ENCODE results near the gene NUMBL. TPM values are rescaled to one million over a fixed set of nuclear protein-coding genes. Genes with fewer than 3 reads are reported as not detected.

The NUMBL gene
- total and polyA plus RNA-seq, 7 experiments from 2014 or later: 0.28 to 28.6 (median 9.5) TPM

GRCh38 chr19:40633207-40633606 is 57.2 kb downstream of the NUMBL start:
- Mint-ChIP-seq H3K9me3 (no peaks in the 10 kb centered on the region), H3K4me3 (no peak overlapping the region), H3K4me1 (peaks cover 7 to 19% (median 16%) of the 10 kb centered on the region in 7 donors), H3K36me3 (peaks cover 2 to 6% (median 5%) of the 10 kb centered on the region in 5 donors), H3K27me3 (peaks cover 0 to 20% (median 0%) of the 10 kb centered on the region in 5 donors), H3K27ac (peak overlapping the region in 2 of 9 donors; percentile 11 to 78)
- POLR2A ChIA-PET: interaction anchor here (1.0 kb wide), 1 partner anchor 25 kb away, joined by 3 read pairs; no protein-coding TSS in a partner anchor
- Histone ChIP-seq H3K27me3 (ENCODE audit: control insufficient read depth in 2 of 2, insufficient read depth in 2 of 2, low read length in 2 of 2) (no peaks in the 10 kb centered on the region), H3K4me1 (ENCODE audit: control insufficient read depth in 2 of 2, insufficient read depth in 2 of 2, low read length in 2 of 2) (peaks cover 4 to 5% of the 10 kb centered on the region in 2 donors), H3K9me3 (ENCODE audit: control insufficient read depth in 2 of 3, low read length in 3 of 3) (no peaks in the 10 kb centered on the region), H3K36me3 (ENCODE audit: control insufficient read depth in 2 of 3, insufficient read depth in 3 of 3, low read length in 3 of 3) (peaks cover 0 to 4% (median 3%) of the 10 kb centered on the region in 3 experiments), H3K27ac (ENCODE audit: low read depth, low read length) (no peak overlapping the region), H3K4me3 (ENCODE audit: low read length) (no peak overlapping the region)
- ATAC-seq: no peak
- intact Hi-C loops (cut with micrococcal nuclease): no loop called here
- DNase-seq: no peak
- CTCF ChIA-PET: interaction anchor here (0.6 to 4.2 kb wide), 6 partner anchors 19 to 184 kb away, joined by 3 to 42 read pairs (median 8); no protein-coding TSS in a partner anchor

GRCh38 chr19:40632311-40633036 is 58.0 kb downstream of the NUMBL start:
- CTCF ChIA-PET: interaction anchor here (0.6 to 4.2 kb wide), 5 partner anchors 18 to 99 kb away, joined by 3 to 42 read pairs (median 8); no protein-coding TSS in a partner anchor
- H3K36me3 Mint-ChIP-seq: peaks cover 2 to 6% (median 5%) of the 10 kb centered on the region in 5 donors
- H3K9me3 ChIP-seq (ENCODE audit: control insufficient read depth in 2 of 3, low read length in 3 of 3): no peaks in the 10 kb centered on the region
- no peak overlapping the region for H3K4me3 Mint-ChIP-seq
- intact Hi-C loops (cut with micrococcal nuclease): no loop called here
- no peak overlapping the region for H3K27ac ChIP-seq (ENCODE audit: low read depth, low read length)
- H3K36me3 ChIP-seq (ENCODE audit: control insufficient read depth in 2 of 3, insufficient read depth in 3 of 3, low read length in 3 of 3): peaks cover 0 to 4% (median 3%) of the 10 kb centered on the region in 3 experiments
- H3K9me3 Mint-ChIP-seq: no peaks in the 10 kb centered on the region
- H3K4me1 ChIP-seq (ENCODE audit: control insufficient read depth in 2 of 2, insufficient read depth in 2 of 2, low read length in 2 of 2): peaks cover 4 to 5% of the 10 kb centered on the region in 2 donors
- H3K27ac Mint-ChIP-seq: peak overlapping the region in 1 of 9 donors; percentile 67
- DNase-seq (no peak), ATAC-seq (no peak)
- H3K4me1 Mint-ChIP-seq: peaks cover 7 to 19% (median 16%) of the 10 kb centered on the region in 7 donors
- POLR2A ChIA-PET: interaction anchor here (1.0 kb wide), 1 partner anchor 24 kb away, joined by 3 read pairs; no protein-coding TSS in a partner anchor
- peaks cover 0 to 20% (median 0%) of the 10 kb centered on the region in 5 donors for H3K27me3 Mint-ChIP-seq
- no peaks in the 10 kb centered on the region for H3K27me3 ChIP-seq (ENCODE audit: control insufficient read depth in 2 of 2, insufficient read depth in 2 of 2, low read length in 2 of 2)
- H3K4me3 ChIP-seq (ENCODE audit: low read length): no peak overlapping the region

GRCh38 chr19:40630571-40631160 is 59.8 kb downstream of the NUMBL start:
- no peaks in the 10 kb centered on the region for H3K27me3 ChIP-seq (ENCODE audit: control insufficient read depth in 2 of 2, insufficient read depth in 2 of 2, low read length in 2 of 2)
- ChIA-PET CTCF (no interaction called here), POLR2A (no interaction called here)
- ATAC-seq: no peak
- H3K9me3 ChIP-seq (ENCODE audit: control insufficient read depth in 2 of 3, low read length in 3 of 3): no peaks in the 10 kb centered on the region
- H3K27me3 Mint-ChIP-seq: peaks cover 0 to 15% (median 0%) of the 10 kb centered on the region in 5 donors
- peaks cover 4 to 5% of the 10 kb centered on the region in 2 donors for H3K4me1 ChIP-seq (ENCODE audit: control insufficient read depth in 2 of 2, insufficient read depth in 2 of 2, low read length in 2 of 2)
- intact Hi-C loops (cut with micrococcal nuclease): no loop called here
- peaks cover 2 to 11% (median 10%) of the 10 kb centered on the region in 5 donors for H3K36me3 Mint-ChIP-seq
- no peak overlapping the region for H3K4me3 Mint-ChIP-seq
- DNase-seq: no peak
- peaks cover 7 to 19% (median 16%) of the 10 kb centered on the region in 7 donors for H3K4me1 Mint-ChIP-seq
- peaks cover 0 to 11% (median 5%) of the 10 kb centered on the region in 3 experiments for H3K36me3 ChIP-seq (ENCODE audit: control insufficient read depth in 2 of 3, insufficient read depth in 3 of 3, low read length in 3 of 3)
- no peak overlapping the region for H3K27ac ChIP-seq (ENCODE audit: low read depth, low read length)
- no peak overlapping the region for H3K4me3 ChIP-seq (ENCODE audit: low read length)
- H3K9me3 Mint-ChIP-seq: no peaks in the 10 kb centered on the region
- H3K27ac Mint-ChIP-seq: peak overlapping the region in 3 of 9 donors; percentile 33 to 71 (median 43)

DNA sequence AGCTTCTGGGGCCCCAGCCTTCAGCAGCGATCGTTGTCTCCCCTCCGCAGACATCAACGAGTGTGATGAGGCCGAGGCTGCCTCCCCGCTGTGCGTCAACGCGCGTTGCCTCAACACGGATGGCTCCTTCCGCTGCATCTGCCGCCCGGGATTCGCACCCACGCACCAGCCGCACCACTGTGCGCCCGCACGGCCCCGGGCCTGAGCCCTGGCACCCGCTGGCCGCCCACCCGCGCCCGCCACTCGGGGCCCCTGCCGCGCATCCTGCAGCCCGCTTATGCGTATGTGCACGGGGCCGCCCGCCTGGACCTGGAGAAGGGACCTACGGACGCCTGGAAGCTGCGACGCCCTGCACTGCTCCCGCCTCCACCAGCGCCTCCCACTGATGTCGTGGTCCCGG is 61.1 kb downstream of the NUMBL start:
- Histone ChIP-seq H3K27ac (ENCODE audit: low read depth, low read length) (no peak overlapping the region), H3K36me3 (ENCODE audit: control insufficient read depth in 2 of 3, insufficient read depth in 3 of 3, low read length in 3 of 3) (peaks cover 0 to 14% (median 8%) of the 10 kb centered on the region in 3 experiments), H3K4me1 (ENCODE audit: control insufficient read depth in 2 of 2, insufficient read depth in 2 of 2, low read length in 2 of 2) (peaks cover 3% of the 10 kb centered on the region in 2 donors), H3K4me3 (ENCODE audit: low read length) (no peak overlapping the region), H3K27me3 (ENCODE audit: control insufficient read depth in 2 of 2, insufficient read depth in 2 of 2, low read length in 2 of 2) (no peaks in the 10 kb centered on the region), H3K9me3 (ENCODE audit: control insufficient read depth in 2 of 3, low read length in 3 of 3) (no peaks in the 10 kb centered on the region)
- H3K36me3 Mint-ChIP-seq: peaks cover 9 to 20% (median 11%) of the 10 kb centered on the region in 5 donors
- CTCF ChIA-PET: no interaction called here
- H3K4me1 Mint-ChIP-seq: peaks cover 6 to 18% (median 15%) of the 10 kb centered on the region in 7 donors
- H3K9me3 Mint-ChIP-seq: no peaks in the 10 kb centered on the region
- H3K27ac Mint-ChIP-seq: peak overlapping the region in 4 of 9 donors; percentile 63 to 85 (median 69)
- peaks cover 0 to 8% (median 0%) of the 10 kb centered on the region in 5 donors for H3K27me3 Mint-ChIP-seq
- DNase-seq (no peak), ATAC-seq (no peak)
- peak overlapping the region in 1 of 10 donors; percentile 6 for H3K4me3 Mint-ChIP-seq
- POLR2A ChIA-PET: no interaction called here
- intact Hi-C loops (cut with micrococcal nuclease): no loop called here

DNA sequence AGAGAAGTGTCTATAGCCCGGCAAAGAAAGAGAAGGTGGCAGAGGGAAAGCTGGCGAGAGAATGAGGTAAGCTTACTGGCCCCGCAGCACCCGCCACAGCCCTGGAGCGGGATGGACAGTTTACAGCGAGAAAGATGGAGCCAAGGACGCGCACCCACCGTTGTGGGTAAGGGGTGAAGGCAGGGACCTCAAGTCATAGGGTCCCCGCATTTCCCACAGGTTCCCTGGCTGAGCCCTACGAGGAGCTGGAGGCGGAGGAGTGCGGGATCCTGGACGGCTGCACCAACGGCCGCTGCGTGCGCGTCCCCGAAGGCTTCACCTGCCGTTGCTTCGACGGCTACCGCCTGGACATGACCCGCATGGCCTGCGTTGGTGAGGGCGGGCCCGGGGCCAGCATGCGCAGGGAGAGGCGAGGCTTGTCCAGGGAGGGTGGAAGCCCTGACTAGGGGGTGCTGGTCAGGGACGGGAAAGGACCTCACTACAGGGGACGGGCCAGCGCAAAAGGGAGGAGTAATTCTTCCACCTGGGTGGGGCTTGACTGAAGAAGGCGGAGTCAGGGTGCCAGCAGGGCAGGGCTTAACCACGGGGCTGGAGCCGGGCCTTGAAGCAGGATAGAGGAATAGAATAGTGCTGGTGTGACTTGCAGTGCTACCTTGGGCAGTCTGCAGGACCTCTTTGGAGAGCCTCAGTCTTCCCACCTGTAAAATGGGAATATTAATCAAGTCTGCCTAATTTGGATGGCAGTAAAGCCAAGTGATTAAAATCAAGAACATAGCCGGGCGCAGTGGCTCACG is 62.8 kb downstream of the NUMBL start:
- Mint-ChIP-seq H3K4me1 (peaks cover 3 to 15% (median 9%) of the 10 kb centered on the region in 7 donors), H3K27me3 (no peaks in the 10 kb centered on the region), H3K36me3 (peaks cover 10 to 25% (median 11%) of the 10 kb centered on the region in 5 donors), H3K27ac (peak overlapping the region in 1 of 9 donors; percentile 1), H3K9me3 (no peaks in the 10 kb centered on the region), H3K4me3 (no peak overlapping the region)
- Histone ChIP-seq H3K36me3 (ENCODE audit: control insufficient read depth in 2 of 3, insufficient read depth in 3 of 3, low read length in 3 of 3) (peaks cover 0 to 29% (median 8%) of the 10 kb centered on the region in 3 experiments), H3K27ac (ENCODE audit: low read depth, low read length) (no peak overlapping the region), H3K4me1 (ENCODE audit: control insufficient read depth in 2 of 2, insufficient read depth in 2 of 2, low read length in 2 of 2) (no peaks in the 10 kb centered on the region), H3K9me3 (ENCODE audit: control insufficient read depth in 2 of 3, low read length in 3 of 3) (no peaks in the 10 kb centered on the region), H3K4me3 (ENCODE audit: low read length) (no peak overlapping the region), H3K27me3 (ENCODE audit: control insufficient read depth in 2 of 2, insufficient read depth in 2 of 2, low read length in 2 of 2) (no peaks in the 10 kb centered on the region)
- CTCF ChIA-PET: no interaction called here
- intact Hi-C loops (cut with micrococcal nuclease): no loop called here
- ATAC-seq: no peak
- no peak for DNase-seq
- POLR2A ChIA-PET: interaction anchor here (0.7 kb wide), 1 partner anchor 34 kb away, joined by 3 read pairs; no protein-coding TSS in a partner anchor

DNA sequence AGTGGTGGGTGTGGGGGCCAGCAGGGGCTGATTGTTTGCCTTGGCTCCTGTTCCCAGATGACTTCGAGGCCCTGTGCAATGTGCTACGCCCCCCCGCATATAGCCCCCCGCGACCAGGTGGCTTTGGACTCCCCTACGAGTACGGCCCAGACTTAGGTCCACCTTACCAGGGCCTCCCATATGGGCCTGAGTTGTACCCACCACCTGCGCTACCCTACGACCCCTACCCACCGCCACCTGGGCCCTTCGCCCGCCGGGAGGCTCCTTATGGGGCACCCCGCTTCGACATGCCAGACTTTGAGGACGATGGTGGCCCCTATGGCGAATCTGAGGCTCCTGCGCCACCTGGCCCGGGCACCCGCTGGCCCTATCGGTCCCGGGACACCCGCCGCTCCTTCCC is 63.5 kb downstream of the NUMBL start:
- Mint-ChIP-seq H3K27me3 (no peaks in the 10 kb centered on the region), H3K4me1 (peaks cover 3 to 15% (median 9%) of the 10 kb centered on the region in 7 donors), H3K36me3 (peaks cover 10 to 25% (median 11%) of the 10 kb centered on the region in 5 donors), H3K9me3 (no peaks in the 10 kb centered on the region), H3K27ac (peak overlapping the region in 2 of 9 donors; percentile 19 to 28), H3K4me3 (no peak overlapping the region)
- ATAC-seq: no peak
- H3K4me1 ChIP-seq (ENCODE audit: control insufficient read depth in 2 of 2, insufficient read depth in 2 of 2, low read length in 2 of 2): no peaks in the 10 kb centered on the region
- no peak for DNase-seq
- CTCF ChIA-PET: no interaction called here
- H3K4me3 ChIP-seq (ENCODE audit: low read length): no peak overlapping the region
- peaks cover 0 to 36% (median 8%) of the 10 kb centered on the region in 3 experiments for H3K36me3 ChIP-seq (ENCODE audit: control insufficient read depth in 2 of 3, insufficient read depth in 3 of 3, low read length in 3 of 3)
- no peaks in the 10 kb centered on the region for H3K9me3 ChIP-seq (ENCODE audit: control insufficient read depth in 2 of 3, low read length in 3 of 3)
- no peaks in the 10 kb centered on the region for H3K27me3 ChIP-seq (ENCODE audit: control insufficient read depth in 2 of 2, insufficient read depth in 2 of 2, low read length in 2 of 2)
- intact Hi-C loops (cut with micrococcal nuclease): no loop called here
- no peak overlapping the region for H3K27ac ChIP-seq (ENCODE audit: low read depth, low read length)
- POLR2A ChIA-PET: interaction anchor here (0.6 to 0.7 kb wide), 2 partner anchors 34 to 75 kb away, joined by 3 read pairs; no protein-coding TSS in a partner anchor

Data from naive thymus-derived CD4-positive, alpha-beta T cell (primary cell).